Measurements from ENCODE around the gene ARHGAP11B.
A peak's percentile ranks its signal among the peaks of the same experiment; 100 is the strongest.
"Not testable (repeated sequence)": the region's sequence is repeated elsewhere in the genome, so short reads cannot be mapped to it uniquely, and the experiment has no call there.

Gene ARHGAP11B

GRCh38 chr15:30625436-30626193, at the start of gene ARHGAP11B:
TSS of gene ARHGAP11B (plus strand) at chr15:30626128.
- H3K36me3 Mint-ChIP-seq: peaks cover 0 to 15% (median 0%) of the 10 kb centered on the region in 3 donors

GRCh38 chr15:30579394-30579970, 46.4 kb upstream of the ARHGAP11B start:
- POLR2A ChIA-PET: not testable (repeated sequence)

More at GRCh38 chr15:30625436-30626193, at the start of gene ARHGAP11B:
- CTCF ChIA-PET: interaction anchor here (1.0 kb wide), 1 partner anchor 701 kb away, joined by 3 read pairs; the partner anchor contains the start of gene KLF13
- H3K27ac ChIP-seq (ENCODE audit: low read depth, low read length): peak within 1 kb of the TSS; percentile 80
- H3K4me1 Mint-ChIP-seq: peaks cover 20 to 33% (median 28%) of the 10 kb centered on the region in 3 donors
- H3K36me3 ChIP-seq (ENCODE audit: insufficient read depth, low read length); H3K9me3 ChIP-seq (ENCODE audit: low read length); H3K27me3 Mint-ChIP-seq; H3K27me3 ChIP-seq (ENCODE audit: insufficient read depth, low read length, poor library complexity, severe bottlenecking); H3K4me1 ChIP-seq (ENCODE audit: insufficient read depth, low read length); POLR2A ChIA-PET; H3K9me3 Mint-ChIP-seq: not testable (repeated sequence)
- peak within 1 kb of the TSS; percentile 90 to 99 (median 98) for H3K4me3 Mint-ChIP-seq
- peak within 1 kb of the TSS; percentile 98 for H3K4me3 ChIP-seq (ENCODE audit: low read length)
- DNase-seq: peak; percentile 90 to 97 (median 95)
- H3K27ac Mint-ChIP-seq: peak within 1 kb of the TSS; percentile 95 to 100 (median 97)

GRCh38 chr15:30580716-30581115, 45.2 kb upstream of the ARHGAP11B start:
- H3K27ac ChIP-seq (ENCODE audit: low read depth, low read length); DNase-seq; H3K27ac Mint-ChIP-seq; H3K9me3 ChIP-seq (ENCODE audit: low read length); H3K27me3 ChIP-seq (ENCODE audit: insufficient read depth, low read length, poor library complexity, severe bottlenecking); H3K4me3 ChIP-seq (ENCODE audit: low read length); H3K27me3 Mint-ChIP-seq; H3K4me1 ChIP-seq (ENCODE audit: insufficient read depth, low read length); H3K9me3 Mint-ChIP-seq; H3K4me1 Mint-ChIP-seq; POLR2A ChIA-PET; H3K4me3 Mint-ChIP-seq; H3K36me3 Mint-ChIP-seq; CTCF ChIA-PET; H3K36me3 ChIP-seq (ENCODE audit: insufficient read depth, low read length): not testable (repeated sequence)

More at GRCh38 chr15:30579394-30579970, 46.4 kb upstream of the ARHGAP11B start:
- H3K27me3 Mint-ChIP-seq; H3K9me3 Mint-ChIP-seq; H3K27me3 ChIP-seq (ENCODE audit: insufficient read depth, low read length, poor library complexity, severe bottlenecking); H3K27ac Mint-ChIP-seq; H3K36me3 Mint-ChIP-seq; H3K4me3 Mint-ChIP-seq; H3K4me3 ChIP-seq (ENCODE audit: low read length); CTCF ChIA-PET; H3K36me3 ChIP-seq (ENCODE audit: insufficient read depth, low read length); H3K9me3 ChIP-seq (ENCODE audit: low read length); DNase-seq; H3K4me1 Mint-ChIP-seq; H3K27ac ChIP-seq (ENCODE audit: low read depth, low read length); H3K4me1 ChIP-seq (ENCODE audit: insufficient read depth, low read length): not testable (repeated sequence)

GRCh38 chr15:30598953-30599352, 27.0 kb upstream of the ARHGAP11B start:
- H3K9me3 Mint-ChIP-seq; H3K27ac Mint-ChIP-seq; H3K27me3 ChIP-seq (ENCODE audit: insufficient read depth, low read length, poor library complexity, severe bottlenecking); H3K36me3 ChIP-seq (ENCODE audit: insufficient read depth, low read length); POLR2A ChIA-PET; H3K4me1 Mint-ChIP-seq; H3K4me3 Mint-ChIP-seq; CTCF ChIA-PET; H3K4me3 ChIP-seq (ENCODE audit: low read length); H3K4me1 ChIP-seq (ENCODE audit: insufficient read depth, low read length); H3K9me3 ChIP-seq (ENCODE audit: low read length); H3K36me3 Mint-ChIP-seq; H3K27me3 Mint-ChIP-seq; H3K27ac ChIP-seq (ENCODE audit: low read depth, low read length): not testable (repeated sequence)
- peak in 1 of 5 donors; percentile 17 for DNase-seq

- H3K27me3 Mint-ChIP-seq; H3K27me3 ChIP-seq (ENCODE audit: insufficient read depth, low read length, poor library complexity, severe bottlenecking); H3K27ac Mint-ChIP-seq; H3K36me3 ChIP-seq (ENCODE audit: insufficient read depth, low read length); POLR2A ChIA-PET; H3K27ac ChIP-seq (ENCODE audit: low read depth, low read length); H3K36me3 Mint-ChIP-seq; H3K4me1 ChIP-seq (ENCODE audit: insufficient read depth, low read length); H3K4me1 Mint-ChIP-seq; H3K4me3 Mint-ChIP-seq; H3K9me3 ChIP-seq (ENCODE audit: low read length); H3K9me3 Mint-ChIP-seq; H3K4me3 ChIP-seq (ENCODE audit: low read length); DNase-seq; CTCF ChIA-PET: not testable (repeated sequence)
Observed at GRCh38 chr15:30603796-30604195, 22.1 kb upstream of the ARHGAP11B start, which contains the start of gene GOLGA8H. TSS of gene GOLGA8H (plus strand) at chr15:30604028. CDS start at chr15:30604126, 98 bp downstream.

- H3K27me3 ChIP-seq (ENCODE audit: insufficient read depth, low read length, poor library complexity, severe bottlenecking); H3K4me1 ChIP-seq (ENCODE audit: insufficient read depth, low read length); DNase-seq; H3K36me3 Mint-ChIP-seq; H3K4me1 Mint-ChIP-seq; H3K9me3 Mint-ChIP-seq; H3K27ac ChIP-seq (ENCODE audit: low read depth, low read length); H3K27ac Mint-ChIP-seq; POLR2A ChIA-PET; H3K9me3 ChIP-seq (ENCODE audit: low read length); H3K4me3 Mint-ChIP-seq; CTCF ChIA-PET; H3K36me3 ChIP-seq (ENCODE audit: insufficient read depth, low read length); H3K4me3 ChIP-seq (ENCODE audit: low read length); H3K27me3 Mint-ChIP-seq: not testable (repeated sequence)
Observed at GRCh38 chr15:30612271-30612670, 13.7 kb upstream of the ARHGAP11B start.

GRCh38 chr15:30621342-30621741, 4.6 kb upstream of the ARHGAP11B start:
- DNase-seq: peak in 1 of 5 donors; percentile 5
- H3K27me3 ChIP-seq (ENCODE audit: insufficient read depth, low read length, poor library complexity, severe bottlenecking); H3K27ac Mint-ChIP-seq; H3K9me3 Mint-ChIP-seq; H3K4me3 Mint-ChIP-seq; H3K4me3 ChIP-seq (ENCODE audit: low read length); POLR2A ChIA-PET; H3K36me3 ChIP-seq (ENCODE audit: insufficient read depth, low read length); CTCF ChIA-PET; H3K9me3 ChIP-seq (ENCODE audit: low read length); H3K4me1 ChIP-seq (ENCODE audit: insufficient read depth, low read length); H3K27me3 Mint-ChIP-seq; H3K4me1 Mint-ChIP-seq; H3K27ac ChIP-seq (ENCODE audit: low read depth, low read length): not testable (repeated sequence)
- peaks cover 0 to 12% (median 0%) of the 10 kb centered on the region in 3 donors for H3K36me3 Mint-ChIP-seq

- peak overlapping the region; percentile 80 for H3K27ac ChIP-seq (ENCODE audit: low read depth, low read length)
- H3K27me3 Mint-ChIP-seq; H3K36me3 ChIP-seq (ENCODE audit: insufficient read depth, low read length); H3K9me3 Mint-ChIP-seq; H3K4me1 ChIP-seq (ENCODE audit: insufficient read depth, low read length); DNase-seq; H3K27me3 ChIP-seq (ENCODE audit: insufficient read depth, low read length, poor library complexity, severe bottlenecking); H3K9me3 ChIP-seq (ENCODE audit: low read length); POLR2A ChIA-PET: not testable (repeated sequence)
- Mint-ChIP-seq H3K27ac (peak overlapping the region; percentile 95 to 100 (median 96)), H3K36me3 (peaks cover 0 to 15% (median 0%) of the 10 kb centered on the region in 3 donors), H3K4me3 (peak overlapping the region; percentile 90 to 99 (median 98)), H3K4me1 (peaks cover 20 to 33% (median 28%) of the 10 kb centered on the region in 3 donors)
- peak overlapping the region; percentile 98 for H3K4me3 ChIP-seq (ENCODE audit: low read length)
- CTCF ChIA-PET: interaction anchor here (1.0 kb wide), 1 partner anchor 700 kb away, joined by 3 read pairs; the partner anchor contains the start of gene KLF13
Observed at GRCh38 chr15:30626194-30626565, 252 bp downstream of the ARHGAP11B start.

Measured in CD8-positive, alpha-beta memory T cell (primary cell).